GM12878 (cell line): ENCODE results near the gene COQ7. TPM values are rescaled to one million over a fixed set of nuclear protein-coding genes. Genes with fewer than 3 reads are reported as not detected.

Source experiments
- ATAC-seq: fragments of 200-7000 bp; cut with Tn5 transposase; 3 replicates; pipeline ENCODE4 v1.9.1; 2020; ENCODE audit warnings: mild to moderate bottlenecking, moderate library complexity
- BruUV-seq: library from RNA; stranded (reverse); fragments of 400-500 nt; replicated peaks from 2 replicates; lab custom pipeline; 2021; lab: Mats Ljungman, UMichigan
- CTCF ChIA-PET: fragments of 300-600 bp; sonication (Branson Sonifier 250); formaldehyde crosslinking; extraction: SDS; loops from one replicate; lab custom pipeline; 2021; ENCODE audit warnings: inconsistent platforms; lab: Yijun Ruan, JAX
- POLR2A ChIA-PET: fragments of 350-600 bp; formaldehyde crosslinking; extraction: SDS; loops from one replicate; lab custom pipeline; 2021; ENCODE audit warnings: inconsistent platforms; lab: Charles Lee
- RAD21 ChIA-PET: fragments of 300-600 bp; sonication (Branson Sonifier 250); formaldehyde crosslinking; loops from one replicate; lab custom pipeline; 2023; ENCODE audit warnings: antibody characterized with exemption; ENCODE audit not compliant: unreplicated experiment; lab: Charles Lee
- SMC1A ChIA-PET: fragments of 300-600 bp; sonication (Branson Sonifier 250); formaldehyde crosslinking; loops from one replicate; lab custom pipeline; 2023; ENCODE audit not compliant: unreplicated experiment, uncharacterized antibody; lab: Charles Lee
- DNase-seq: peaks from one replicate; pipeline ENCODE4 v3.0.0-alpha.2; 2011; ENCODE audit warnings: low read depth, low spot score
- FAIRE-seq: peaks from 3 replicates; lab custom pipeline; 2011; peaks lifted over from hg19 to GRCh38; lab: Jason Lieb, UNC
- H2AFZ ChIP-seq: 2 replicates; pipeline ENCODE4 v1.6.0; 2011; ENCODE audit warnings: low read depth, low read length, control low read depth; ENCODE audit not compliant: control insufficient read depth
- H3K27ac ChIP-seq: 2 replicates; pipeline ENCODE4 v1.5.1; 2011; ENCODE audit warnings: control low read depth; ENCODE audit not compliant: control insufficient read depth, insufficient read depth
- H3K27me3 ChIP-seq, 2 experiments: replicated peaks in 1 of 2; 2 replicates each; pipeline versions ENCODE4 v1.6.0 to v1.6.1; 2011; ENCODE audit warnings: low read length in 1 of 2; ENCODE audit not compliant: control insufficient read depth in 2 of 2, insufficient read depth in 2 of 2
- H3K36me3 ChIP-seq, 2 experiments: 2 replicates each; pipeline ENCODE4 v1.5.1; 2011; ENCODE audit warnings: low read length in 1 of 2; ENCODE audit not compliant: control insufficient read depth in 2 of 2, insufficient read depth in 2 of 2
- H3K4me1 ChIP-seq: 2 replicates; pipeline ENCODE4 v1.6.1; 2011; ENCODE audit warnings: mild to moderate bottlenecking, low read length, moderate library complexity, mixed read lengths; ENCODE audit not compliant: control insufficient read depth, insufficient read depth
- H3K4me2 ChIP-seq: 2 replicates; pipeline ENCODE4 v1.6.0; 2011; ENCODE audit warnings: control low read depth; ENCODE audit not compliant: control insufficient read depth, insufficient read depth
- H3K4me3 ChIP-seq: fragments of 200-600 bp; sonication (generic); 2 replicates; pipeline ENCODE4 v1.5.1; 2016
- H3K79me2 ChIP-seq: 2 replicates; pipeline ENCODE4 v1.6.0; 2011; ENCODE audit warnings: low read length; ENCODE audit not compliant: control insufficient read depth, insufficient read depth
- H3K9ac ChIP-seq: 2 replicates; pipeline ENCODE4 v1.8.0; 2011; ENCODE audit warnings: low read length, control low read depth, mixed read lengths; ENCODE audit not compliant: control insufficient read depth, insufficient read depth
- H3K9me3 ChIP-seq: replicated peaks from 3 replicates; pipeline ENCODE4 v1.5.1; 2011; ENCODE audit warnings: mild to moderate bottlenecking, low read length; ENCODE audit not compliant: control insufficient read depth, insufficient read depth
- H4K20me1 ChIP-seq: 2 replicates; pipeline ENCODE4 v1.6.0; 2011; ENCODE audit not compliant: control insufficient read depth, insufficient read depth
- BACH1 ChIP-seq: fragments of 450-650 bp; IDR thresholded peaks from 2 replicates; pipeline ENCODE4 v1.6.1; 2017; ENCODE audit warnings: mild to moderate bottlenecking, borderline replicate concordance
- CREB1 ChIP-seq: IDR thresholded peaks from 2 replicates; pipeline ENCODE4 v1.6.1; 2012; ENCODE audit warnings: low read depth, mild to moderate bottlenecking, inconsistent platforms
- MEF2B ChIP-seq: fragments of 450-650 bp; IDR thresholded peaks from 2 replicates; pipeline ENCODE4 v1.6.1; 2018; ENCODE audit warnings: mild to moderate bottlenecking, moderate library complexity; ENCODE audit not compliant: partially characterized antibody, poor library complexity, severe bottlenecking
- MXI1 ChIP-seq: fragments of 150-350 bp; IDR thresholded peaks from 2 replicates; pipeline ENCODE4 v1.6.1; 2011; ENCODE audit warnings: low read depth, mild to moderate bottlenecking, inconsistent platforms, low read length, improper control_type of control experiment
- RELA ChIP-seq: fragments of 450-650 bp; IDR thresholded peaks from 2 replicates; pipeline ENCODE4 v1.8.0; 2014; ENCODE audit warnings: borderline replicate concordance; ENCODE audit not compliant: partially characterized antibody
- SMAD1 ChIP-seq: fragments of 450-650 bp; IDR thresholded peaks from 2 replicates; pipeline ENCODE4 v1.6.1; 2018; ENCODE audit warnings: mild to moderate bottlenecking, low read depth; ENCODE audit not compliant: partially characterized antibody
- SUPT20H ChIP-seq: IDR thresholded peaks from 2 replicates; pipeline ENCODE4 v1.6.1; 2011; ENCODE audit warnings: low read depth, mild to moderate bottlenecking, low read length, moderate library complexity, borderline replicate concordance; ENCODE audit not compliant: control insufficient read depth
- ZZZ3 ChIP-seq: IDR thresholded peaks from 2 replicates; pipeline ENCODE4 v1.6.1; 2011; ENCODE audit warnings: low read depth; ENCODE audit not compliant: control insufficient read depth, insufficient read length
- WGBS: methylation state at CpG from one replicate; pipeline ENCODE4 v1.1.6; 2016; ENCODE audit warnings: low lambda C conversion rate; ENCODE audit not compliant: insufficient replicate concordance, insufficient coverage; ENCODE audit errors: missing lambda C conversion rate; 5-methylcytosine and 5-hydroxymethylcytosine counted together
- in situ Hi-C: fragments of 300-500 bp; cut with MboI; formaldehyde crosslinking; loops from 9 replicates; pipeline ENCODE4 v1.14.3; 2018; ENCODE audit warnings: mixed read lengths
- intact Hi-C: fragments of 100-400 bp; cut with micrococcal nuclease; formaldehyde crosslinking; loops from one replicate; pipeline ENCODE4 v1.14.2; 2022; ENCODE audit not compliant: unreplicated experiment
- polyA plus RNA-seq, 11 experiments: library from polyadenylated mRNA; depleted of rRNA in 4 of 11; unstranded in 6 of 11; stranded (reverse) in 5 of 11; fragments of >200 nt; fragmentation: Nextera tagmentation in 4 of 11; fragmentation: Illumina TruSeq in 1 of 11; extraction: Ambion mirVana in 4 of 11; extraction: Trizol in 1 of 11; gene quantifications; 1 replicate in 1 of 11; 2 replicates in 10 of 11; pipeline versions ENCODE4 v1.2.1 to v1.2.3, GENCODE V29; 2011 to 2016; ENCODE audit warnings: inconsistent platforms in 2 of 11, missing spikeins in 2 of 11, low read depth in 1 of 11
- total RNA-seq, 4 experiments: library from RNA; depleted of rRNA in 3 of 4; stranded (reverse); fragments of >200 nt in 3 of 4; fragmentation: Illumina TruSeq in 1 of 4; extraction: Trizol in 1 of 4; gene quantifications; 2 replicates each; pipeline versions ENCODE4 v1.2.1 to v1.2.3, GENCODE V29; 2013 to 2021
- TF ChIP-seq, protein P1 (sequence below): fragments of 450-650 bp; IDR thresholded peaks from 2 replicates; pipeline ENCODE4 v1.6.1; 2017; ENCODE audit warnings: mild to moderate bottlenecking, moderate library complexity
- TF ChIP-seq, protein P2 (sequence below): fragments of 450-650 bp; IDR thresholded peaks from 2 replicates; pipeline ENCODE4 v1.6.1; 2018; ENCODE audit warnings: mild to moderate bottlenecking, low read depth, moderate library complexity; ENCODE audit not compliant: partially characterized antibody
- TF ChIP-seq, protein P3 (sequence below): fragments of 450-650 bp; IDR thresholded peaks from 2 replicates; pipeline ENCODE4 v1.6.1; 2014; ENCODE audit warnings: mild to moderate bottlenecking
- TF ChIP-seq, protein P4 (sequence below): IDR thresholded peaks from 2 replicates; pipeline ENCODE4 v1.6.1; 2012; ENCODE audit warnings: low read depth, low read length, improper control_type of control experiment

The COQ7 gene
- total and polyA plus RNA-seq, 10 of the 15 experiments (the other 5 are each of a cell fraction or from before 2014, with no cell fraction given), result 3.2 to 21.9 (median 13.0) TPM

DNA sequence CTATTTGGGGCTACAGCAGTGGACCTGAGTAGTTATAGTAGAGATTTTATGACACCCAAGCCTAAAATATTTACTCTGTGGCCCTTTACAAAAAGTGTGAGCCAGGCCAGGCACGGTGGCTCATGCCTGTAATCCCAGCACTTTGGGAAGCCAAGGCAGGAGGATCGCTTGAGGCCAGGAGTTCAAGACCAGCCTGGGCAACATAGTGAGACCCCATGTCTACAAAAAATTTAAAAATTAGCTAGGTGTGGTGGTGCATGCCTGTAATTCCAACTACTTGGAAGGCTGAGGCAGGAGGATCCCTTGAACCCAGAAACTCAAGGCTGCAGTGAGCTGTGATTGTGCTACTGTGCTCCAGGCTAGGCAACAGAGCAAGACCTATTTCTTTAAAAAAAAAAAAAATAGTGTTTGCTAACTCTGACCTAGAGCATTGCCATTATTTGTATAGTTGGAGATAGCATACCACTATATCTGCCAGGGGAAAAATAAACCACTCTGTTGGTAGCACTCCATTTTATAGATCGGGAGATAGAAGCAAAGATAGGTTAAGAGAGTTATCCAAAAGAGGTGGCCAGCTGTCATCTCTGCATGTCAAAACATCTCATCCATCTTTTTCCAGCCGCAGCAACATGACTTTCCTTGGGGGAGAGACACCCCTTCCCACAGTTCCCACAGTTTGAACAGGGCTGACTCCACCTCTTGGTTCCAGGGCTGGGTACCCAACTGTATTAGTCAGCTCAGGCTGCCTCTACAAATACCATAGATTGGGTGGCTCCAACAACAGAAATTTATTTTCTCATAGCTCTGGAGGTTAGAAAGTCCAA, 43.3 kb downstream of the COQ7 start:
- in situ Hi-C loops (no loop called here), intact Hi-C loops (no loop called here)
- Histone ChIP-seq H3K27ac (no peak overlapping the region), H3K9ac (no peak overlapping the region), H3K9me3 (no peaks in the 10 kb centered on the region), H3K4me3 (no peak overlapping the region), H3K27me3 (no peaks in the 10 kb centered on the region), H2AFZ (no peak overlapping the region), H3K4me2 (no peak overlapping the region), H4K20me1 (no peaks in the 10 kb centered on the region), H3K79me2 (peaks cover 3% of the 10 kb centered on the region; the same call in 1 of the 2 replicates), H3K4me1 (peaks cover 25% of the 10 kb centered on the region), H3K36me3 (no peaks in the 10 kb centered on the region; a peak in 1 of 4 replicates)
- FAIRE-seq (no peak), DNase-seq (no peak), ATAC-seq (no peak)
- RAD21 ChIA-PET, result interaction anchor here (0.9 to 3.3 kb wide), 4 partner anchors 8 to 66 kb away, joined by 3 to 11 read pairs (median 4); no protein-coding TSS in a partner anchor
- SMC1A ChIA-PET, result interaction anchor here (0.7 to 5.4 kb wide), 8 partner anchors 7 to 264 kb away, joined by 3 to 36 read pairs (median 4); no protein-coding TSS in a partner anchor
- CTCF ChIA-PET, result interaction anchor here (0.6 to 1.1 kb wide), 2 partner anchors 9 to 17 kb away, joined by 3 to 4 read pairs; no protein-coding TSS in a partner anchor
- POLR2A ChIA-PET, result interaction anchor here (0.6 to 0.7 kb wide), 2 partner anchors 17 to 71 kb away, joined by 4 to 7 read pairs; no protein-coding TSS in a partner anchor
- 75% methylated on average over 4 of the region's 4 CpGs for WGBS
- no TSS peak for BruUV-seq
- TF ChIP-seq CREB1, result no peak
- TF ChIP-seq SMAD1, result no peak
- TF ChIP-seq, protein P1, sequence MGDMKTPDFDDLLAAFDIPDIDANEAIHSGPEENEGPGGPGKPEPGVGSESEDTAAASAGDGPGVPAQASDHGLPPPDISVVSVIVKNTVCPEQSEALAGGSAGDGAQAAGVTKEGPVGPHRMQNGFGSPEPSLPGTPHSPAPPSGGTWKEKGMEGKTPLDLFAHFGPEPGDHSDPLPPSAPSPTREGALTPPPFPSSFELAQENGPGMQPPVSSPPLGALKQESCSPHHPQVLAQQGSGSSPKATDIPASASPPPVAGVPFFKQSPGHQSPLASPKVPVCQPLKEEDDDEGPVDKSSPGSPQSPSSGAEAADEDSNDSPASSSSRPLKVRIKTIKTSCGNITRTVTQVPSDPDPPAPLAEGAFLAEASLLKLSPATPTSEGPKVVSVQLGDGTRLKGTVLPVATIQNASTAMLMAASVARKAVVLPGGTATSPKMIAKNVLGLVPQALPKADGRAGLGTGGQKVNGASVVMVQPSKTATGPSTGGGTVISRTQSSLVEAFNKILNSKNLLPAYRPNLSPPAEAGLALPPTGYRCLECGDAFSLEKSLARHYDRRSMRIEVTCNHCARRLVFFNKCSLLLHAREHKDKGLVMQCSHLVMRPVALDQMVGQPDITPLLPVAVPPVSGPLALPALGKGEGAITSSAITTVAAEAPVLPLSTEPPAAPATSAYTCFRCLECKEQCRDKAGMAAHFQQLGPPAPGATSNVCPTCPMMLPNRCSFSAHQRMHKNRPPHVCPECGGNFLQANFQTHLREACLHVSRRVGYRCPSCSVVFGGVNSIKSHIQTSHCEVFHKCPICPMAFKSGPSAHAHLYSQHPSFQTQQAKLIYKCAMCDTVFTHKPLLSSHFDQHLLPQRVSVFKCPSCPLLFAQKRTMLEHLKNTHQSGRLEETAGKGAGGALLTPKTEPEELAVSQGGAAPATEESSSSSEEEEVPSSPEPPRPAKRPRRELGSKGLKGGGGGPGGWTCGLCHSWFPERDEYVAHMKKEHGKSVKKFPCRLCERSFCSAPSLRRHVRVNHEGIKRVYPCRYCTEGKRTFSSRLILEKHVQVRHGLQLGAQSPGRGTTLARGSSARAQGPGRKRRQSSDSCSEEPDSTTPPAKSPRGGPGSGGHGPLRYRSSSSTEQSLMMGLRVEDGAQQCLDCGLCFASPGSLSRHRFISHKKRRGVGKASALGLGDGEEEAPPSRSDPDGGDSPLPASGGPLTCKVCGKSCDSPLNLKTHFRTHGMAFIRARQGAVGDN, result no peak
- TF ChIP-seq ZZZ3, result no peak
- TF ChIP-seq BACH1, result no peak
- TF ChIP-seq, protein P2, sequence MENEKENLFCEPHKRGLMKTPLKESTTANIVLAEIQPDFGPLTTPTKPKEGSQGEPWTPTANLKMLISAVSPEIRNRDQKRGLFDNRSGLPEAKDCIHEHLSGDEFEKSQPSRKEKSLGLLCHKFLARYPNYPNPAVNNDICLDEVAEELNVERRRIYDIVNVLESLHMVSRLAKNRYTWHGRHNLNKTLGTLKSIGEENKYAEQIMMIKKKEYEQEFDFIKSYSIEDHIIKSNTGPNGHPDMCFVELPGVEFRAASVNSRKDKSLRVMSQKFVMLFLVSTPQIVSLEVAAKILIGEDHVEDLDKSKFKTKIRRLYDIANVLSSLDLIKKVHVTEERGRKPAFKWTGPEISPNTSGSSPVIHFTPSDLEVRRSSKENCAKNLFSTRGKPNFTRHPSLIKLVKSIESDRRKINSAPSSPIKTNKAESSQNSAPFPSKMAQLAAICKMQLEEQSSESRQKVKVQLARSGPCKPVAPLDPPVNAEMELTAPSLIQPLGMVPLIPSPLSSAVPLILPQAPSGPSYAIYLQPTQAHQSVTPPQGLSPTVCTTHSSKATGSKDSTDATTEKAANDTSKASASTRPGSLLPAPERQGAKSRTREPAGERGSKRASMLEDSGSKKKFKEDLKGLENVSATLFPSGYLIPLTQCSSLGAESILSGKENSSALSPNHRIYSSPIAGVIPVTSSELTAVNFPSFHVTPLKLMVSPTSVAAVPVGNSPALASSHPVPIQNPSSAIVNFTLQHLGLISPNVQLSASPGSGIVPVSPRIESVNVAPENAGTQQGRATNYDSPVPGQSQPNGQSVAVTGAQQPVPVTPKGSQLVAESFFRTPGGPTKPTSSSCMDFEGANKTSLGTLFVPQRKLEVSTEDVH, result no peak
- TF ChIP-seq, protein P3, sequence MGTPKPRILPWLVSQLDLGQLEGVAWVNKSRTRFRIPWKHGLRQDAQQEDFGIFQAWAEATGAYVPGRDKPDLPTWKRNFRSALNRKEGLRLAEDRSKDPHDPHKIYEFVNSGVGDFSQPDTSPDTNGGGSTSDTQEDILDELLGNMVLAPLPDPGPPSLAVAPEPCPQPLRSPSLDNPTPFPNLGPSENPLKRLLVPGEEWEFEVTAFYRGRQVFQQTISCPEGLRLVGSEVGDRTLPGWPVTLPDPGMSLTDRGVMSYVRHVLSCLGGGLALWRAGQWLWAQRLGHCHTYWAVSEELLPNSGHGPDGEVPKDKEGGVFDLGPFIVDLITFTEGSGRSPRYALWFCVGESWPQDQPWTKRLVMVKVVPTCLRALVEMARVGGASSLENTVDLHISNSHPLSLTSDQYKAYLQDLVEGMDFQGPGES, result no peak
- TF ChIP-seq MXI1, result no peak
- no peak for TF ChIP-seq MEF2B
- TF ChIP-seq, protein P4, sequence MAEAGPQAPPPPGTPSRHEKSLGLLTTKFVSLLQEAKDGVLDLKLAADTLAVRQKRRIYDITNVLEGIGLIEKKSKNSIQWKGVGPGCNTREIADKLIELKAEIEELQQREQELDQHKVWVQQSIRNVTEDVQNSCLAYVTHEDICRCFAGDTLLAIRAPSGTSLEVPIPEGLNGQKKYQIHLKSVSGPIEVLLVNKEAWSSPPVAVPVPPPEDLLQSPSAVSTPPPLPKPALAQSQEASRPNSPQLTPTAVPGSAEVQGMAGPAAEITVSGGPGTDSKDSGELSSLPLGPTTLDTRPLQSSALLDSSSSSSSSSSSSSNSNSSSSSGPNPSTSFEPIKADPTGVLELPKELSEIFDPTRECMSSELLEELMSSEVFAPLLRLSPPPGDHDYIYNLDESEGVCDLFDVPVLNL, result no peak
- TF ChIP-seq RELA, result no peak
- no peak for TF ChIP-seq SUPT20H
